C1 segment of cervical spinal cord (tissue), 14 donors: ENCODE results near the gene CENPP.
A peak's percentile ranks its signal among the peaks of the same experiment; 100 is the strongest.
"Not testable (repeated sequence)": the region's sequence is repeated elsewhere in the genome, so short reads cannot be mapped to it uniquely, and the experiment has no call there.

ENCODE experiments used
- DNase-seq, 14 donors: peaks; one replicate each; lab custom pipeline; 2025; lab: John Stamatoyannopoulos, UW

Gene CENPP

GRCh38 chr9:92592537-92592936 lies 266.8 kb downstream of the CENPP start:
- DNase-seq: no peak

- no peak for DNase-seq
Measured at GRCh38 chr9:92592946-92593861, 267.5 kb downstream of the CENPP start.

DNA sequence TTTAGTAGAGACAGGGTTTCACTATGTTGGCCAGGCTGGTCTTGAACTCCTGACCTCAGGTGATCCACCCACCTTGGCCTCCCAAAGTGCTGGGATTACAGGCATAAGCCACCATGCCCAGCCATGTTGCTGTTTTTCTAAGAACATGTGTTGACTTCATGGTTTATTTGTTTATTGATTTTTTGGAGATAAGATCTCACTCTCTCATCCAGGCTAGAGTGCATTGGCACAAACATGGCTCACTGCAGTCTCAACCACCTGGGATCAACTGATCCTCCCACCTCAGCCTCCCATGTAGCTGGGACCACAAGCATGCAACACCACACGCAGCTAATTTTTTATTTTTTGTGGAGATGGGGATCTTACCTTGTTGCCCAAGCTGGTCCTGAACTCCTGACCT lies 269.3 kb downstream of the CENPP start:
- DNase-seq: not testable (repeated sequence)

- no peak for DNase-seq
Measured at GRCh38 chr9:92595930-92596329, 270.2 kb downstream of the CENPP start.

DNA sequence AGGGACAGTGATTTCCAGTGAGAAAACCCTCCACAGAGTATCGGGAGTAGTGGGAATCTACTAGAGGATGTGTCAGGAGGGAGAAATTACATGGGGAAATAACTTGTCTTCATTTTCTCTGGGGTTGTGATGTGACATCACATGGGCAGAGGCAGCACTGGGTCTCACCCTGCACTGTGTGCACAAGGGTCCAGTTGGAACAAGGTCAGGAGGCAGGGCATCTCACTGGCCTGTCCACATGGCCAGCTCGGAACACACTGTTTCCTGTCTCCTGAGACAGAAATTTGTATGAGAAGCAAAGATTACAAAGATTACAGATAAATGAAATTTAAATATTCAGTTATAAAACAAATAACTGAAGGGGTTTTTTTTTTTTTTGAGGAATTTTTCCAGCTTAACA lies 272.6 kb downstream of the CENPP start:
- DNase-seq: no peak

GRCh38 chr9:92599938-92600461 lies 274.2 kb downstream of the CENPP start:
- no peak for DNase-seq

DNA sequence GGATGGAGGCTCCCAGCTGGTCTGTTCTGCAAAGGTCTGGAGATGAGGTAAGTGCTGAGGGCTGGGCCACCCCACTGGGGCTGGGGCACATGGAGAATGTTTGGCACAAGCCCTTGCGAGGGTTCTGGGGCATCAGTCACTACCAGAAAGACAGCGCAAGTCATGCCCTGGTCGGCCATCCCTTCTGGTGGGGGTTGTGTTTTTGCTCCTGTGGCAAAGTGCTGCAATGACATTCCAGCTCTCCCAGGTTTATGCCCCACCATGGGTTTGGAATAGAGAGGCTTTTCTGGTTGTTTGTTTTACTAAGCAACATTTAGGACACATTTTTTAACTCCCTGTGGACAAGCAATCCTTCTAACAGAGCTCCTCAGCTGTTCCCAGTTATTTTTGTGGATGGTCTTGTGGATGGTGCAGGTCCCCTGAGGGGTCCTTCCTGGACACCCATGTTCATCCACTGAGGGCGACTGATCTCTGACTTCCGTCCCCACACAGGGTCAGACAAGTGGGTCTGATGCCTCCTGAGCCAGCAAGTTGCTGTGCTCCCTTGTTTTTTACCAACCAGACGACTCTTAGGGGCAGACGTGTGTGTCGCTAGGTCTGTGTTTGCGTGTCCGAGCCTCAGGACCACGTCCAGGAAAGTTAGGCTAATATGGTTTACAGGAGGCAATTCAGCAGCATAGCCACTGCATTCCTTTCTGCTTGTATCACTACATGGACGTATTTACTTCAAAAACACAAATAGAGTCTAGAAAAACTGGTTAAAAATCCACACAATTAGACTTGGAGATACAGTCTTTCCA lies 274.9 kb downstream of the CENPP start:
- no peak for DNase-seq

GRCh38 chr9:92601451-92601850 lies 275.7 kb downstream of the CENPP start:
- no peak for DNase-seq

DNA sequence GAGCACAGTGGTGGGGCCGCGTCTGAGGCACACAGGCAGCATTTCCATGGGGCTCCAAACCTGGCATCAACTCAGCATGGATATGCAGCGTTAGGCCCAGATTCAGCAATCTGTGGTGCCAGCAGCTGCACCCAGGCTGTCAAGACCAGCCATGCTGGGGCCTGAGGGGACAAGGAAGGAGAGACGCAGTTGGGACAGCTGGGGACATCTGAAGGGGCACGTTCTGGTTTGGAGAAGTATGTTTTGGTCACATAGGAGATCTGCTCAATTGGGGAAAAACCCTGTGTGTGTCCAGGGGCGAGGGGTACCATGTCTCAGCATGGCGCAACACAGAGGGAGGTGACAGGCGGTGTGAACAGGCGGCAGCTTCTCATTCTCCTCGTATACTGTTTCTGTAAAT lies 276.7 kb downstream of the CENPP start:
- no peak for DNase-seq

GRCh38 chr9:92603100-92603499 lies 277.3 kb downstream of the CENPP start:
- no peak for DNase-seq

GRCh38 chr9:92603990-92604389 lies 278.2 kb downstream of the CENPP start:
- DNase-seq: no peak

DNA sequence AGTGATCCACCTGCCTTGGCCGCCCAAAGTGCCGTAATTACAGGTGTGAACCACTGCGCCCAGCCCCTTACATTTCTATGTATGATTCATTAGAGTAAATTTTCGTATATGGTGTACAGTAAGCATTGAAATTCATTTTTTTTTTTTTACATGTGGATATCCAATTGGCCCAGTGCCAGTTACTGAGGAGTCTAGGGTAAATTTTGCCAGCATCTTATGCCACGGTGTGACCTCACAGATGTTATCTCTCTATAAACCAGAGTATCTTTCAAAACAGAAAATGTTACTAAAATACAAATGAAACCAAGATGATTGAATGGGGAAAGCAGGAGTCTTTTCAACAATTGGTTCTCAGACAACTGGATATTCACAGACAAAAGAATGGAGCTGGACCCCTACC lies 279.5 kb downstream of the CENPP start:
- no peak for DNase-seq

DNA sequence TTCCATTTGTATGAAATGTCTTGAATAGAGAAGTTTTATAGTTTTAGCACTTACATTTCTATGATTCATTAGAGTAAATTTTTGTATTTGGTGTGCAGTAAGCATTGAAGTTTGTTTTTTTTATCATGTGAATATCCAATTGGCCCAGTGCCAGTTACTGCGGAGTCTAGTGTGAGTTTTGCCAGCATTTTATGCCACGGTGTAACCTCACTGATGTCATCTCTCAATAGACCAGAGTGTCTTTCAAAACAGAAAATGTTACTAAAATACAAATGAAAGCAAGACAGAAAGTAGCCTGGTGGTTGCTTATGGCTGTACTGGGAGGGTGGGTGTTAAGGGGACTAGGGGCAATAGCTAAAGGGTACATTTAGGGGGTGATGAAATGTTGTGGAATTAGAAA lies 281.3 kb downstream of the CENPP start:
- peak in 1 of 14 donors; percentile 10 for DNase-seq

DNA sequence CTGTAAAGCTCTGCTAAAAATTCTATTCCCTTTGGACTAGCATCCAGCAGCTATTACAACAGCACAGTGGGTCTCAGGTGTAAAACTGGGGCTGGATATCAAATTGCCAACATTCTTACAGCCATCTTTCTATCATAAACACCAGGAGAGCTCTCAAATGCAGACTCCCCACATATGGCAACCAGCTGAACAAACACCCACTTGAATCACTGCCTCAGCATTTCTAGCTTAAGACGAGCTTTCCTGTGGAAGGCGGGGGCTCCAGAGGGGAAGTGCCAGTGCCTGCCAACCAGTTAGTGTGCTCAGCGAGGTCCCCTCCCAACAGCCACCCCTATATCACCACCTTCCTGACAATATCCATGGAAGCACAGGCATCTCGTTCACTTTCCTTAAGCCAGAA lies 282.0 kb downstream of the CENPP start:
- no peak for DNase-seq

DNA sequence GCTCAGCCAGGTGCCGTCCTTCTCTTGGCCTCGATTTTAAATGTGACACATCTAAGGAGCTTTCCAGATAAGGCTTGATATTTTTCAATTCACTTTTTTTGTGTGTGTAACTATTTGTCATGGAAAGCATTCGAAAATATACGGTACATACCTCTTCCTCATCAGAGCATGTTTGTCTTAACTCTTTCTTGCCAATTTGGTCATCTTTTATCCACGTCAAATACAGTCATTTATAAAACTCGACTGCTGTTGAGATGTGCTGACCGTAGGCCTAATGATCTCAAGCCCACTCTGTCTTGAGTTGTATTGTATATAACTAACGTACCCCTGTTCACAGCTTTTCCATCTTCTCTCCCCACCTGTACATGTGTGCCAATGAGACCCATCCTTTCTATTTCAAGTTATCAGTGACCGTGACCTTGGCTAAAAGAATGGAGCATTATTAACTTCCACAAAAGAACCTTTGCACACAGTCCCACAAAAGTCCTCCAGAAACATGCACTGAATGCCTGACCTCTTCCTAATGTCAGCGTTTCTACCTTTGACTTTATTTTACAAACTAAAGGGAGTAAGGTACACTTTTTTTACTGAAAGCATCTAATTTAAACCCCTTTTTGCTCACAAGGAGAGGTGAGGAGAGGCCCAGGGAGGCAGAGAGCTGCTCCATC lies 282.6 kb downstream of the CENPP start:
- DNase-seq: no peak

GRCh38 chr9:92608909-92609445 lies 283.2 kb downstream of the CENPP start:
- DNase-seq: peak in 10 of 14 donors; percentile 9 to 47 (median 30)

- DNase-seq: no peak
Measured at GRCh38 chr9:92610470-92611420, 285.0 kb downstream of the CENPP start.

- peak in 1 of 14 donors; percentile 53 for DNase-seq
Measured at GRCh38 chr9:92611621-92612285, 286.0 kb downstream of the CENPP start.

DNA sequence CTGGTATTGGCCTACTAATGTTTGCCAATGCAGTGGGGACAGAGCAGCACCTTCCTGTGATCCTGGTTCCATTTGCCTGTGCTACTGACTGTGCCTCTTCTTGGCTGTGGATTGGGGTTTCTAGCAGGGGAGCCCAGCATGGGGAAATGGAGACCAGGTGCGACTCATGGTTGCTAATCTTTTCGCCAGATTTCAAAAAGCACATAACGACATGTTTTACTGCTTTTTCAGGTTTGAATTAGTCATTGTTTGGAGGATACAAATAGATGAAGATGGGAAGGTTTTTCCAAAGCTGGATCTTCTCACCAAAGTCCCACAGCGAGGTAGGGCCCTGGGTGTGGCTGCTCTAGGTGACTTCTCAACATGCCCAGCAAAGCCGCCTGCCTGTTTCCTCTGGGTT lies 286.5 kb downstream of the CENPP start:
- DNase-seq: peak in 1 of 14 donors; percentile 53

DNA sequence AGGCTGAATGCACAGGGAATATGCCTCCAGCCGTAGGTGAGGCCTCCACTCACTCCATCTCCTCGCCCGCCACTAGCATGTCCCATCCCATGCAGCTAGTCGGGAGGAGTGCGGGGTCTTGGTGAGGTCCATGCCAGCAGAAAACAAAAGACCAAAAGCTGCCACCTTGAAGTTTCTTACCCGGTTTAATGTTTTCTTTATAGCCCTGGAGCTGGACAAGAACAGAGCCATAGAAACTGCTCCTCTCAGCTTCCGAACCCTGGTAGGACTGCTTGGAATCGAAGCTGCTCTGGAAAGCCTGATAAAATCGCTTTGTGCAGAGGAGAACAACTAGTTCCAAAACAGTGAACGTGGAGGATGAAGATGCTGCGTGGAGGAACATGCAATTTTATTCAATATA lies 287.1 kb downstream of the CENPP start:
- DNase-seq: no peak
